ENCODE measurements around the gene XRCC2.

DNA sequence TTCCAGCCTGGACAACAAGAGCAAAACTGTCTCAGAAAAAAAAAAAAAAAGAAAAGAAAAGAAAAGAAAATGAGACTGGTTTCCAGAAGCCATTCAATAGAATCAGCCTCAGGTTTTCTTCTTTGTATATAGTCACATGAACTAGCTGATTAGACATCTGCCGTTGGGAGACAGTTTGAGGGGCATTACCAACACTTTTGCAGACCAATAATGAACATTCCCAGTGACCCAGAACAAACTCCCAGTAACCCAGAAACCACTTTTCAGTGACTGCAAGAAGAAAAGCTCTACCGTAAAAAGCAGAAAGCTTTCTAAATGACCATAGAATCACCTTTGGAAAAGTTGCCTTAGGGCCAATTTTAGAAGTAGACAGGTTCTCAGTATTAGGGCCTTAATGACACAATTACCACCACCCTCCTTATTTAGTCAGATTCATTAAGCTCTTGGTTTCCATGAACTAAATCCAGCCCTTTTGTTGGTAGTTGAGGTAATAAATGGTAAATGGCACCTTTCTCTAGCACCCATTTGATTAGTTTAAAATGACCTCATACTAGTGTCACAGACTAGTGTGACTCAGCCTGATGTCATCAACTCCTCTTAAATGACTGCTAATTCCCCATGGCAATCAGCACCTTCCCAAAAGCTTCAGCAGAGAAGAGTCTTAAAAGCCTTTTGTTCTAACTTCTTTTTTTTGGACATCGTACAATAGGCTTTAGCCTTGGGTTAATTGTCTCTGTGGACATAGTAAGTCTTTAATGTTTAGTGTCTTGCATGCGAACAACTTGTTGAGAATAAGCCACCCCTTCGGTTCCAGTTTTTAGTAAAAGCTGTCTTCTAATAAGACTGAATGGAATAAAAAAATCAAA lies 33.6 kb upstream of the XRCC2 start:
- TF ChIP-seq, protein P1, sequence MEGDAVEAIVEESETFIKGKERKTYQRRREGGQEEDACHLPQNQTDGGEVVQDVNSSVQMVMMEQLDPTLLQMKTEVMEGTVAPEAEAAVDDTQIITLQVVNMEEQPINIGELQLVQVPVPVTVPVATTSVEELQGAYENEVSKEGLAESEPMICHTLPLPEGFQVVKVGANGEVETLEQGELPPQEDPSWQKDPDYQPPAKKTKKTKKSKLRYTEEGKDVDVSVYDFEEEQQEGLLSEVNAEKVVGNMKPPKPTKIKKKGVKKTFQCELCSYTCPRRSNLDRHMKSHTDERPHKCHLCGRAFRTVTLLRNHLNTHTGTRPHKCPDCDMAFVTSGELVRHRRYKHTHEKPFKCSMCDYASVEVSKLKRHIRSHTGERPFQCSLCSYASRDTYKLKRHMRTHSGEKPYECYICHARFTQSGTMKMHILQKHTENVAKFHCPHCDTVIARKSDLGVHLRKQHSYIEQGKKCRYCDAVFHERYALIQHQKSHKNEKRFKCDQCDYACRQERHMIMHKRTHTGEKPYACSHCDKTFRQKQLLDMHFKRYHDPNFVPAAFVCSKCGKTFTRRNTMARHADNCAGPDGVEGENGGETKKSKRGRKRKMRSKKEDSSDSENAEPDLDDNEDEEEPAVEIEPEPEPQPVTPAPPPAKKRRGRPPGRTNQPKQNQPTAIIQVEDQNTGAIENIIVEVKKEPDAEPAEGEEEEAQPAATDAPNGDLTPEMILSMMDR (conservative IDR thresholded peaks at IDR 0.05; ENCODE audit: low read depth, low read length), result no peak
- TF ChIP-seq EZH2 (IDR thresholded peaks at IDR 0.05; ENCODE audit: borderline replicate concordance, low read depth, low read length, poor library complexity, severe bottlenecking), result no peak
